HCT116 (cell line): ENCODE results near the gene ADGRL3. TPM values are rescaled to one million over a fixed set of nuclear protein-coding genes. Genes with fewer than 3 reads are reported as not detected.

Experiments used
- ATAC-seq: fragments of 200-7000 bp; cut with Tn5 transposase; 2 replicates; pipeline ENCODE4 v1.9.1; 2020; ENCODE audit warnings: mild to moderate bottlenecking, moderate library complexity
- BruUV-seq: library from RNA; stranded (reverse); fragments of 400-500 nt; replicated peaks from 2 replicates; lab custom pipeline; 2021; lab: Mats Ljungman, UMichigan
- CTCF ChIA-PET: fragments of 300-600 bp; sonication (Branson Sonifier 250); formaldehyde crosslinking; loops from one replicate; lab custom pipeline; 2021; ENCODE audit warnings: antibody characterized with exemption; lab: Charles Lee
- POLR2A ChIA-PET: fragments of 300-600, 350-600 bp; sonication (Branson Sonifier 250); formaldehyde crosslinking; loops from one replicate; lab custom pipeline; 2021; ENCODE audit warnings: antibody characterized with exemption; lab: Charles Lee
- RAD21 ChIA-PET, 2 experiments: fragments of 300-600 bp; sonication (Branson Sonifier 250); formaldehyde crosslinking; loops; one replicate each; lab custom pipeline; 2023; ENCODE audit warnings: low total read pairs in 2 of 2; ENCODE audit not compliant: uncharacterized antibody in 2 of 2, unreplicated experiment in 2 of 2, low non-redundant PET in 1 of 2; lab: Charles Lee
- DNase-seq: peaks from one replicate; pipeline ENCODE4 v3.0.0-alpha.2; 2010; ENCODE audit warnings: low read depth, low spot score
- H2AFZ ChIP-seq: fragments of 200-600 bp; shearing (Covaris generic), sonication (generic); 2 replicates; pipeline ENCODE4 v1.6.1; 2017; ENCODE audit warnings: low read depth, mixed run types, mixed read lengths, antibody characterized with exemption, low read length; ENCODE audit not compliant: poor library complexity, severe bottlenecking
- H3K27ac ChIP-seq: 2 replicates; pipeline ENCODE4 v1.5.1; 2012; ENCODE audit warnings: low read depth, low read length
- H3K27me3 ChIP-seq: fragments of 200-600 bp; sonication (generic); 2 replicates; pipeline ENCODE4 v1.6.1; 2016; ENCODE audit warnings: mixed run types, low read length, mixed read lengths; ENCODE audit not compliant: insufficient read depth
- H3K36me3 ChIP-seq, 2 experiments: fragments of 200-500 bp in 1 of 2; fragments of 200-600 bp in 1 of 2; sonication (Bioruptor generic) in 1 of 2; sonication (generic) in 1 of 2; 2 replicates each; pipeline versions ENCODE4 v1.5.1 to v1.6.1; 2014 to 2016; ENCODE audit warnings: low read length in 2 of 2, inconsistent platforms in 1 of 2, mixed read lengths in 1 of 2, mixed run types in 1 of 2; ENCODE audit not compliant: insufficient read depth in 2 of 2, control insufficient read depth in 1 of 2
- H3K4me1 ChIP-seq, 2 experiments: fragments of 200-600 bp in 1 of 2; sonication (generic) in 1 of 2; 2 replicates each; pipeline versions ENCODE4 v1.5.1 to v1.6.1; 2012 to 2017; ENCODE audit warnings: low read length in 2 of 2, inconsistent platforms in 1 of 2, mild to moderate bottlenecking in 1 of 2, mixed read lengths in 1 of 2, mixed run types in 1 of 2, moderate library complexity in 1 of 2; ENCODE audit not compliant: insufficient read depth in 2 of 2, control insufficient read depth in 1 of 2
- H3K4me2 ChIP-seq: fragments of 200-600 bp; sonication (generic); 2 replicates; pipeline ENCODE4 v1.6.1; 2017; ENCODE audit warnings: mixed run types, low read length, mixed read lengths
- H3K4me3 ChIP-seq, 2 experiments: fragments of 200-600 bp in 1 of 2; sonication (generic) in 1 of 2; replicated peaks in 1 of 2; 2 replicates each; pipeline ENCODE4 v1.5.1; 2011 to 2016; ENCODE audit warnings: low read length in 2 of 2, control low read depth in 1 of 2, low read depth in 1 of 2, mild to moderate bottlenecking in 1 of 2, mixed read lengths in 1 of 2, mixed run types in 1 of 2
- H3K79me2 ChIP-seq: fragments of 200-600 bp; sonication (generic); 2 replicates; pipeline ENCODE4 v1.6.1; 2017; ENCODE audit warnings: mild to moderate bottlenecking, mixed run types, low read length, moderate library complexity, mixed read lengths; ENCODE audit not compliant: insufficient read depth
- H3K9ac ChIP-seq: fragments of 200-600 bp; sonication (generic); 2 replicates; pipeline ENCODE4 v1.6.1; 2016; ENCODE audit warnings: low read length, mixed read lengths
- H3K9me2 ChIP-seq: fragments of 200-600 bp; sonication (generic), shearing (Covaris generic); 2 replicates; pipeline ENCODE4 v1.6.1; 2017; ENCODE audit warnings: mixed run types, mild to moderate bottlenecking, moderate library complexity; ENCODE audit not compliant: insufficient read depth
- H3K9me3 ChIP-seq, 2 experiments: fragments of 200-500 bp in 1 of 2; fragments of 200-600 bp in 1 of 2; sonication (Bioruptor generic) in 1 of 2; sonication (generic) in 1 of 2; 2 replicates each; pipeline ENCODE4 v1.6.1; 2014 to 2017; ENCODE audit warnings: low read length in 2 of 2, mixed read lengths in 2 of 2, inconsistent platforms in 1 of 2, low read depth in 1 of 2, mild to moderate bottlenecking in 1 of 2, mixed run types in 1 of 2, moderate library complexity in 1 of 2; ENCODE audit not compliant: control insufficient read depth in 1 of 2, insufficient read depth in 1 of 2
- H4K20me1 ChIP-seq: fragments of 200-600 bp; sonication (generic), shearing (Covaris generic); 2 replicates; pipeline ENCODE4 v1.6.1; 2017; ENCODE audit warnings: mixed run types, mild to moderate bottlenecking, moderate library complexity; ENCODE audit not compliant: insufficient read depth
- CEBPB ChIP-seq: IDR thresholded peaks from 2 replicates; pipeline ENCODE4 v1.6.1; 2012; ENCODE audit warnings: low read depth
- FOSL1 ChIP-seq: IDR thresholded peaks from 2 replicates; pipeline ENCODE4 v1.6.1; 2012; ENCODE audit warnings: low read depth
- POLR2A ChIP-seq: IDR thresholded peaks from 2 replicates; pipeline ENCODE4 v1.7.0; 2011; ENCODE audit warnings: borderline replicate concordance; ENCODE audit not compliant: insufficient read depth, insufficient read length; ENCODE audit errors: extremely low read depth
- POLR2AphosphoS5 ChIP-seq: IDR thresholded peaks from 2 replicates; pipeline ENCODE4 v1.6.1; 2011; ENCODE audit warnings: mild to moderate bottlenecking, low read depth, low read length, moderate library complexity
- RAD21 ChIP-seq: IDR thresholded peaks from 2 replicates; pipeline ENCODE4 v1.6.1; 2012; ENCODE audit warnings: low read depth, mild to moderate bottlenecking
- SIN3A ChIP-seq: IDR thresholded peaks from 2 replicates; pipeline ENCODE4 v1.6.1; 2012; ENCODE audit warnings: low read depth
- YY1 ChIP-seq: IDR thresholded peaks from 2 replicates; pipeline ENCODE4 v1.6.1; 2011; ENCODE audit warnings: low read length, low read depth, moderate library complexity, mild to moderate bottlenecking; ENCODE audit not compliant: insufficient replicate concordance; ENCODE audit errors: extremely low read depth
- ZNF274 ChIP-seq: fragments of 200-500 bp; sonication (Bioruptor generic); IDR thresholded peaks from 2 replicates; pipeline ENCODE4 v1.6.1; 2014; ENCODE audit warnings: mild to moderate bottlenecking, low read depth, low read length, inconsistent platforms
- intact Hi-C: fragments of 100-400 bp; cut with micrococcal nuclease; formaldehyde crosslinking; loops from 2 replicates; pipeline ENCODE4 v1.10.0; 2022
- total RNA-seq: library from RNA; stranded (reverse); gene quantifications from one replicate; pipeline ENCODE4 v1.2.1, GENCODE V29; 2021; ENCODE audit not compliant: unreplicated experiment
- TF ChIP-seq, protein P1 (sequence below): IDR thresholded peaks from 2 replicates; pipeline ENCODE4 v1.6.1; 2012
- TF ChIP-seq, protein P2 (sequence below), 3 experiments: fragments of 200-600 bp in 1 of 3; sonication (generic) in 1 of 3; IDR thresholded peaks in 2 of 3; conservative IDR thresholded peaks in 1 of 3; 2 replicates each; pipeline ENCODE4 v1.5.1; 2012 to 2017; ENCODE audit warnings: low read depth in 2 of 3, low read length in 2 of 3, antibody characterized with exemption in 1 of 3, borderline replicate concordance in 1 of 3, control low read depth in 1 of 3, mild to moderate bottlenecking in 1 of 3, mixed read lengths in 1 of 3, mixed run types in 1 of 3, moderate library complexity in 1 of 3; ENCODE audit not compliant: insufficient read depth in 1 of 3
- TF ChIP-seq, protein P3 (sequence below): IDR thresholded peaks from 2 replicates; pipeline ENCODE4 v1.6.1; 2012
- TF ChIP-seq, protein P4 (sequence below): IDR thresholded peaks from 2 replicates; pipeline ENCODE4 v1.6.1; 2012; ENCODE audit warnings: low read depth

The ADGRL3 gene
- total RNA-seq, 1 experiment from 2014 or later = not detected

DNA sequence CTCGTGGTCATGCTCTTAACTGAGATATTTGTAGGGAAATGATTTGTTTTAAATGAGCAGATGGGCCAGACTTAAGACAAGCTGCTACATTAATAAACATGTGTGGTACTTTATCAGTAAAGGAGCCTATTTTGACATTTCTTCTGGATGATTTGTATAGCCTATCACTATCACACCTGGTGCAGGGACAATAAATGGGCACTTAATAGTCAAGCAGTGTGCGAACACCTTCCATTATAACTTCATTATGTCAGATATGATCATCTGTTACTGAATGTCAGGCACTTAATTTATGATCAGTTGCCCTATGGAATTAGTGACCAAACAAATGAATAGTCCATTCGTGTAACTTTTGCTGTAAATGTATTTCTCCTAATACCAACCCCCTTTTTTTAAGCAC lies 628.8 kb downstream of the ADGRL3 start:
- BruUV-seq = no TSS peak
- DNase-seq (no peak), ATAC-seq (no peak)
- Histone ChIP-seq H3K4me1 (no peaks in the 10 kb centered on the region), H3K27me3 (no peaks in the 10 kb centered on the region), H3K9ac (no peak overlapping the region), H3K36me3 (no peaks in the 10 kb centered on the region), H3K9me3 (peaks cover 0 to 10% of the 10 kb centered on the region in 2 experiments; a peak in 1 of 4 replicates), H3K27ac (no peak overlapping the region), H3K4me3 (no peak overlapping the region), H4K20me1 (no peaks in the 10 kb centered on the region), H3K9me2 (no peaks in the 10 kb centered on the region), H2AFZ (no peak overlapping the region), H3K79me2 (no peaks in the 10 kb centered on the region), H3K4me2 (no peak overlapping the region)
- intact Hi-C loops = no loop called here
- TF ChIP-seq ZNF274 (no peak), CEBPB (no peak), RAD21 (no peak), POLR2A (no peak), FOSL1 (no peak), SIN3A (no peak), YY1 (no peak), POLR2AphosphoS5 (no peak)
- TF ChIP-seq, protein P1, sequence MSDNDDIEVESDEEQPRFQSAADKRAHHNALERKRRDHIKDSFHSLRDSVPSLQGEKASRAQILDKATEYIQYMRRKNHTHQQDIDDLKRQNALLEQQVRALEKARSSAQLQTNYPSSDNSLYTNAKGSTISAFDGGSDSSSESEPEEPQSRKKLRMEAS = no peak
- TF ChIP-seq, protein P2, sequence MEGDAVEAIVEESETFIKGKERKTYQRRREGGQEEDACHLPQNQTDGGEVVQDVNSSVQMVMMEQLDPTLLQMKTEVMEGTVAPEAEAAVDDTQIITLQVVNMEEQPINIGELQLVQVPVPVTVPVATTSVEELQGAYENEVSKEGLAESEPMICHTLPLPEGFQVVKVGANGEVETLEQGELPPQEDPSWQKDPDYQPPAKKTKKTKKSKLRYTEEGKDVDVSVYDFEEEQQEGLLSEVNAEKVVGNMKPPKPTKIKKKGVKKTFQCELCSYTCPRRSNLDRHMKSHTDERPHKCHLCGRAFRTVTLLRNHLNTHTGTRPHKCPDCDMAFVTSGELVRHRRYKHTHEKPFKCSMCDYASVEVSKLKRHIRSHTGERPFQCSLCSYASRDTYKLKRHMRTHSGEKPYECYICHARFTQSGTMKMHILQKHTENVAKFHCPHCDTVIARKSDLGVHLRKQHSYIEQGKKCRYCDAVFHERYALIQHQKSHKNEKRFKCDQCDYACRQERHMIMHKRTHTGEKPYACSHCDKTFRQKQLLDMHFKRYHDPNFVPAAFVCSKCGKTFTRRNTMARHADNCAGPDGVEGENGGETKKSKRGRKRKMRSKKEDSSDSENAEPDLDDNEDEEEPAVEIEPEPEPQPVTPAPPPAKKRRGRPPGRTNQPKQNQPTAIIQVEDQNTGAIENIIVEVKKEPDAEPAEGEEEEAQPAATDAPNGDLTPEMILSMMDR (IDR thresholded peaks at IDR 0.05 in 2 of 3, conservative IDR thresholded peaks at IDR 0.05 in 1 of 3; ENCODE audit: borderline replicate concordance in 1 of 3, insufficient read depth in 1 of 3, low read depth in 2 of 3, low read length in 2 of 3) = no peak
- TF ChIP-seq, protein P3, sequence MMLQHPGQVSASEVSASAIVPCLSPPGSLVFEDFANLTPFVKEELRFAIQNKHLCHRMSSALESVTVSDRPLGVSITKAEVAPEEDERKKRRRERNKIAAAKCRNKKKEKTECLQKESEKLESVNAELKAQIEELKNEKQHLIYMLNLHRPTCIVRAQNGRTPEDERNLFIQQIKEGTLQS = no peak
- TF ChIP-seq, protein P4, sequence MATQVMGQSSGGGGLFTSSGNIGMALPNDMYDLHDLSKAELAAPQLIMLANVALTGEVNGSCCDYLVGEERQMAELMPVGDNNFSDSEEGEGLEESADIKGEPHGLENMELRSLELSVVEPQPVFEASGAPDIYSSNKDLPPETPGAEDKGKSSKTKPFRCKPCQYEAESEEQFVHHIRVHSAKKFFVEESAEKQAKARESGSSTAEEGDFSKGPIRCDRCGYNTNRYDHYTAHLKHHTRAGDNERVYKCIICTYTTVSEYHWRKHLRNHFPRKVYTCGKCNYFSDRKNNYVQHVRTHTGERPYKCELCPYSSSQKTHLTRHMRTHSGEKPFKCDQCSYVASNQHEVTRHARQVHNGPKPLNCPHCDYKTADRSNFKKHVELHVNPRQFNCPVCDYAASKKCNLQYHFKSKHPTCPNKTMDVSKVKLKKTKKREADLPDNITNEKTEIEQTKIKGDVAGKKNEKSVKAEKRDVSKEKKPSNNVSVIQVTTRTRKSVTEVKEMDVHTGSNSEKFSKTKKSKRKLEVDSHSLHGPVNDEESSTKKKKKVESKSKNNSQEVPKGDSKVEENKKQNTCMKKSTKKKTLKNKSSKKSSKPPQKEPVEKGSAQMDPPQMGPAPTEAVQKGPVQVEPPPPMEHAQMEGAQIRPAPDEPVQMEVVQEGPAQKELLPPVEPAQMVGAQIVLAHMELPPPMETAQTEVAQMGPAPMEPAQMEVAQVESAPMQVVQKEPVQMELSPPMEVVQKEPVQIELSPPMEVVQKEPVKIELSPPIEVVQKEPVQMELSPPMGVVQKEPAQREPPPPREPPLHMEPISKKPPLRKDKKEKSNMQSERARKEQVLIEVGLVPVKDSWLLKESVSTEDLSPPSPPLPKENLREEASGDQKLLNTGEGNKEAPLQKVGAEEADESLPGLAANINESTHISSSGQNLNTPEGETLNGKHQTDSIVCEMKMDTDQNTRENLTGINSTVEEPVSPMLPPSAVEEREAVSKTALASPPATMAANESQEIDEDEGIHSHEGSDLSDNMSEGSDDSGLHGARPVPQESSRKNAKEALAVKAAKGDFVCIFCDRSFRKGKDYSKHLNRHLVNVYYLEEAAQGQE = no peak
- ChIA-PET POLR2A (no interaction called here), RAD21 (no interaction called here), CTCF (no interaction called here)
